ENCODE measurements around the gene EFNB3. TPM values are rescaled to one million over a fixed set of nuclear protein-coding genes. Genes with fewer than 3 reads are reported as not detected.

Gene EFNB3
- total RNA-seq, 1 donor from 2014 or later: 1.6 TPM

DNA sequence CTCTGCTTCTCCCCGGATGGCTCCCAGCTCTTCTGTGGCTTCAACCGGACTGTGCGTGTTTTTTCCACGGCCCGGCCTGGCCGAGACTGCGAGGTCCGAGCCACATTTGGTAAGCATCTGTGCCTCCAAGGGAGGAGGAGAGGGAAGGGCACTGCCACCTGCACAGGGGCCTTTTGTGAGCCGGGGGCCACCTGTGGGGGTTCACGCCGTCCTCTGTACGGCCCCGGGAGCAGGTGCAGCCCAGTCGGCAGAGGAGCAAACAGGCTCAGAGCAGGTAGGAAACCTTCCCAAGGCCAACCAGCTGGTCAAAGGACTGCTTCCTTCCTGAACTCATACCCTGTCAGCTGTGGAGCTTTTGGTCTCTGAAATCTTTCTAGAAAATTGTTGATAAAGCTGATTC is 3.3 kb upstream of the EFNB3 start:
- ATAC-seq: no peak

- no peak for ATAC-seq
These were observed 2.2 kb upstream of the EFNB3 start for GRCh38 chr17:7702776-7703175.

GRCh38 chr17:7703584-7704479 is 1.2 kb upstream of the EFNB3 start:
- peak; percentile 4 for ATAC-seq

- peak; percentile 6 for ATAC-seq
These were observed 560 bp downstream of the EFNB3 start for GRCh38 chr17:7705269-7706255.

DNA sequence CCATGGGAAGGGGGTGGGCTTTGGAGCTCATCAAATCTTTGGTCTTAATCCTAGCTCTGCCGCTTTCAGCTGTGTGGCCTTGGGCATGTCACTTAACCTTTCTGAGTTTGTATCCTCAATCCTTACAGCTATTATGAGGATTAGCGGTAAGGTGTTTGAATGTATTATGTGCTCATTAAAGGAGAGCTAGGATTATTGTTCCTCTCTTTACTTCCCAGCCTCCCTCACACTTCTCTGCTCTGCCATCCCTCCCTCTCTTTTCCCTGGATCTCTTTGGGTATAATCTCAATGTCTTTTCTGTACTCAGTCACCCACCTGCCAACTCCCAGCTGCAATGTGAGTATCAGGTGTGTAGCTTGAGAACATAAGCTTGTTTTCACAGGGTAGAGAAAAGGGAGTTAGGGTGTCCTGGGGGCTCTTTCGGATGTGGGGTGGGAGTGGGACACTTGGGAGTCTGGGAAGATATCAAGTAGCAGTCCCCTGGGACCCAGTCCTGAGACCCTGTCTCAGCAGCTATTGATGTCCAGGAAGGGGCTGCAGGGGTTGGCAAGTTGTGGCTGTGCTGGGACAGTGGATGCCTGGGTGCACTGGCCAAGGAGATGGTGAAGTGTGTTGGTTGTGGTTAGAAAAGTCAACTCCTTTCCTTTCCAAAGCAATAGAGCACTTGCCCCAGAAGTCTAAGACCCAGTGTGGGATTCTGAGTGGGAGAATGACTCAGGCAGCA is 1.8 kb downstream of the EFNB3 start:
- no peak for ATAC-seq

DNA sequence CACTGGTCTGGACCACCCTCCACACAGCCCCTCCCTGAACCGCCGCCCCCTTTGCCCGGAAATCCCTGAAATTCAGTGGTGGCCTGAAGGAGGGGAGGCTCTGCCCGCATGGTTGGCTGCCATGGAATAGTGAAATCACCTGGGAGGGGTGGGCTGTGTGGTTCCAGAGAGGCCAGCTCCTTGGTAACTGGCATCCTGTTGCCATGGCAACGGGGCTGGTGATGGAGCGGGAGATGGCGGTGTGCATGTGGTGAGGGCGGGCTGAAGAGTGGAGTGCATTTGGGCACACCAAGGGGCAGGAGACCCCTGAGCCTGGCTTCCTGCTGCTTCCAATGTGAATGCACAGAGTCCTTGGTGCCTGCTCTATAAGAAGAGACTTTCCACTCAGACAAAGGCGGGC is 2.4 kb downstream of the EFNB3 start:
- no peak for ATAC-seq

- ATAC-seq: no peak
These were observed 3.1 kb downstream of the EFNB3 start for GRCh38 chr17:7707858-7708750.

GRCh38 chr17:7709031-7709430 is 4.0 kb downstream of the EFNB3 start:
- no peak for ATAC-seq

GRCh38 chr17:7710301-7710700 is 5.3 kb downstream of the EFNB3 start:
- ATAC-seq: no peak

DNA sequence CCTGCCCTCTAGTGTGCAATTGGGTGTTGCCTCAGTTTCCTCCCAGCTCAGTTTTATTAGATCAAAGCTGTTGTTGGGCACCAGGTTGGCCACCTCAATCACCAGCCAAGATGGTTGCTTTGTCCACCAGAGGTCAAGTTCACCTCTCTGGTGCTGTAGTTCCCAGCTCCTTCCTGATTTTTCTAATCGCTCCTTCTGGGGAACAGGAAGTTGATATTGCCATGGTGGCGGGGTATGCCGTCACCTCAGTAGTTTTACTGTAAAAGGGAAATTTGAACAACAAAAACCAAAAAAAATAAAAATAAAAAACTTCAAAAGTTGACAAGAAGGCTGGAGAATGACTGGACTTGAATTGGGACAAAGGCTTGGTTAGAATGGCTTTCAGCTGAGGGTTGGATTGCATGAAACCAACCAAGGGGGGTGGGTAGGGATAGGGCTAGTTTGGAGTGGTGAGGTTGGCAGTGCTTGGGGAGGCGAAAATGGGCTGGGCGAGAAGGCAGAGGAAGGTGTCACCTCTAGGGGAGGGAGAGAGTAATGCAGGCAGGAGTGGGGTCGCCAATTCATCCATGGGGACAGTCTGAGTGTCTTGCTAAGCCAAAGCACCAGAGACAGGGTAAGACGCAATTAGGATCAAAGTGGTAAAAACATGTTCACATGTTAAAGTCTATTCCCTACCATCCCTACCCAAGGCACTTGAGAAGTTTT is 6.2 kb downstream of the EFNB3 start:
- no peak for ATAC-seq

GRCh38 chr17:7712111-7712771 is 7.2 kb downstream of the EFNB3 start:
- no peak for ATAC-seq

DNA sequence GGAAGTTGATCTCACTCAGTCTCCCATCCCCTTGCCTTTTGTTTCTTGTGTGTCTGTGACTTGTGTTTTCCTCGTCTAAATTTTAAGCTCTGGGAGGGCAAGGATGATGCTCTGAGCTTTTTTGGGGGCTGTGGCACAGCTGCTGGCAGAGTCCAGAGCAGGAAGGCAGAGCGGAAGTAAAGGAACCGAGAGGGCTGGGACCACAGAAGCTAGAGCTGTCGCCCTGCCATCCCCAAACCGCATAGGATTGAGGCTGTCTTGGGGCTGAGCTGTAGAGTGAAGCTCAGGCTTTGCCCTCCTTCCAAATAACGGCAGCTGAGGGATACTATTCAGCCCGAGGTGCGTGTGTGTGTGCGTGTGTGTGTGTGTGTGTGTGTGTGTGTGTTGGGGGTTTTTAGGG is 8.8 kb downstream of the EFNB3 start:
- ATAC-seq: no peak

- ATAC-seq: no peak
These were observed 10.0 kb downstream of the EFNB3 start for GRCh38 chr17:7714721-7715594.

GRCh38 chr17:7715936-7716886 is 11.2 kb downstream of the EFNB3 start:
- ATAC-seq: no peak

DNA sequence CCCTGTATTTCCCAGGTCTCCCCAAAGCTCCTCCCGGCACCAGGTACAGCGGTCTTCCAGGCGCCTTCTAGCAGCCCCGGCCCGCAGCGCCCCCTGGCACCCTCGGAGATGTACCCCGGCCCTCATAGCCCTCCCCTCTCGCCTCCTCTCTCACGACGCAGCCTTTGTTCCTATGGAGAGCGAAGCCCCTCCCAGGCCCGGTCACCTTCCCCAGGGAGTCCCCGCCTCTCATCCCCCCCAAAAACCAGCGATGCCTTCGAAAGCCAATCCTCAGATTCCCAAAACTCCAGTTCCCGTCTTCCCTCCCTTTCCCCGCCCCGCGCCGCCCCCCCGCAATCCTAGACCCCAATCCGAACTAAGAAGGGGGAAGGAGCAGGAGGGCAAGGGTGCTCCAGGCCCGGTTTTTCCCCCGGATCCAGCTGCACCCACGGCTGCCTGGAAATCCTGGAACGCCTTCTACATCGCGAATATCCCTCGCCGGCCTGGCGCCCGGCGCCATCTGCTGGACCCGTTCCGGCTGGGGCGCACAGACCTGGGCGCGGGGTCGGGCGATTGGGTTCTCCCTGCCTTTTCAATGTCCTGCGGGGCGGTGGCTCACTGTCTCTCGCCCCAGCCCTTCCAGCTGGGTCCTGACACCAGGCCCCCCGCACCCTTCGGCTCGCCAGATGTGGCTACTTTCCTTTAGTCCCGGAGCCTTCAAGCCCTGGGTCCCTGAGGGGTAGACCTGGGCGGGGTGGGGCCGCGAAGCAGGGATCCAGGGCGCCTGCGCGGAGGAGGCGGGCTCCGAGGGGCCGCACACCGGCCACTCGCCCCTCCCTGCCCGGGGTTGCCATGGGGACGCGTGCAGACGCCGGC is 12.1 kb downstream of the EFNB3 start, which contains the start of gene DNAH2:
Gene DNAH2, plus strand, starts transcription at position 844 of the 855 bp plus-strand sequence. CDS start 1,991 bp downstream, outside the sequence.
- ATAC-seq: peak; percentile 84

DNA sequence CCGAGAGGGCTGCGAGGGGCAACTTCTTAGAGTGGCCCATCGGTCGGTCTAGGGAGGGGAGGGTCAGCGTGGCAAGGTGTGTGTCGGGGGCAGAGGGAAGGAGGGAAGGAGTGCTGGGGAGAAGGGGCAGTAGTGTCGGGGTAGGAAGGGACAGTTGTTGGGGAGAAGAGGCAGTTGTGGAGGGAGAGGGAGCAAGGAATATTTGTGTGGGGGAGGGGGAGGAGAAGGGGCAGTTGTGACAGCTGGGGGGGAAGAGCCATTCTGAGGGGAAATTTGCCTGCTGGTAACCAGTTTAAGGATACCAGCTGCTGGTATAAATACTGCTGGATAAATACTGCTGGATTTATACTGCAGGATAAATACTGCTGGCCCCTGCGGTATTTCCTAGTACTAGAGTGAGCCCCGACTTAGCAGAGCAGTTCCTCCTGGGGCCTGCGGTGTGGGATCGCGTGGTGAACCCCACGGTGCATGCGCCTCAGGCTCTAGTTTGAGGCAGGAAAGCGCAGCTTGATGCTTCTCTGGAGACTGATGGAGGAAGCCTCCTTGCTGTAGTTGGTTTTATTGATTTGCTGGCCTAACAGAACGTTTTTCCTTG is 12.9 kb downstream of the EFNB3 start:
- no peak for ATAC-seq

Measured in esophagus mucosa (tissue), 1 donor.